ENCODE measurements around the gene MYH11.
A peak's percentile ranks its signal among the peaks of the same experiment; 100 is the strongest.

The MYH11 gene

DNA sequence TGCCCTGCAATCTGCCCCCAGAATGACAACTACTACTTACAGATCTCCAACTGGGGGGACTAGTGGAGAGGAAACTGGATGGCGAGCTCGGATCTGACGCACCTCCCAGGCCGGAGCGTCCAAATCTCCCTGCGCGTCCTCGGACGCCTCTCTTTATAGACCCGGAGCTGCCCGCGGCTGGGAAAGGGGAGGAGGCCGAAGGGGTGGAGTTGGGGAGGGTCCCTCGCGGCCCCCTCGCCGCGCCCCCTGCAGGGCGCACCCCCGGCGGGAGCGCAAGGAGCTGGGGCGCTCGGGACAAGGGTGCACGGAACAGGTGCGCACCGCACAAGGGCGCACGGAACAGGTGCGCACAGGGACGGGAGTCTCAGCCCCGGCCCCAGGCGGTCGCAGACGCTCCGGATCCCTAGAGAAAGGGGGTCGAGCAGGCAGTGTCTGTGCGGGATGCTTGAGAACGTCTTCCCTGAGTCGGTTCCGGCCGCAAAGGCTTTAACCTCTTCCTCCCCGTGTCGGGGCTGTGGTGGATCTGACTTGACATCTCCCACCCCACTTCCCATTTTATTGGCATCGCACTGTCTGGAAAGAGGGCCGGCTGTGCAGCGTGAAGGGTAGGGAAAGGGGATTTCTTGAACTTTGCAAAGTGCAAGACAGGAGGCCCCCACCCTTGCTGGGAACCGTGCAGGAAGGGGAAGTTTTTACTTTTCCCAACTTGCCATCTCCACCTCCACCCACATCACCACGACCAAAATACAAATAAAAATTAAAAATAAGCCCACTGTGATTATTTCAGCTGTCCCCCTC, at the start of gene MYH11:
Gene MYH11 (minus strand): TSS at position 128 of the 798 bp plus-strand sequence. CDS start 18,776 bp downstream, outside the sequence.
- no peak for DNase-seq

DNA sequence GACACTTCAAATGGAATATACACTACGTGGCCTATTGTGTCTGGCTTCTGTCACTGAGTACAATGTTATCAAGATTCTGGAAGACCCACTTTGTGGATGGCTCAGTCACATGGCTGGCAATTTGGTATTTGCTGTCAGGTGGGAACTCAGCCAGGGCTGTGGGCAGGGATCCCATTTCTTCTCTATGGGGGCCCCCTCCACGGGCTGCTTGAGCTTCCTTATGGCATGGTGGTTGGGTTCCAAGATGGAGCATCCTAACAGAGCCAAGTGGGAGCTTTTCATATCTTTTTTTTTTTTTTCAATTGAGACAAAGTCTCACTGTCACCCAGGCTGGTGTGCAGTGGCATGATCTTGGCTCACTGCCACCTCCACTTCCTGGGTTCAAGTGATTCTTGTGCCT, 49.6 kb upstream of the MYH11 start:
- DNase-seq: no peak

DNA sequence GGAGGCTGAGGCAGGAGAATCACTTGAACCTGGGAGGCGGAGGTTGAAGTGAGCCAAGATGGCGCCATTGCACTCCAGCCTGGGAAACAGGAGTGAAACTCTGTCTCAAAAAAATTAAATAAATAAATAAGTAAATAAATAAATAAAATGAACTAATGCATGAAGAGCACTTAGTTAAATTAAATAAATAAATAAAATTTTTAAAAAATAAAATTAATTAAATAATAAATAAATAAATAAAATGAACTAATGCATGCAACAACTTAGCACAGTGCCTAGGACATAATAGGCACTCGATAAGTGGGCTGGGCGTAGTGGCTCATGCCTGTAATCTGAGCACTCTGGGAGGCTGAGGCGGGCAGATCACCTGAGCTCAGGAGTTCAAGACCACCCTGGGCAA, 47.1 kb upstream of the MYH11 start:
- no peak for DNase-seq

DNA sequence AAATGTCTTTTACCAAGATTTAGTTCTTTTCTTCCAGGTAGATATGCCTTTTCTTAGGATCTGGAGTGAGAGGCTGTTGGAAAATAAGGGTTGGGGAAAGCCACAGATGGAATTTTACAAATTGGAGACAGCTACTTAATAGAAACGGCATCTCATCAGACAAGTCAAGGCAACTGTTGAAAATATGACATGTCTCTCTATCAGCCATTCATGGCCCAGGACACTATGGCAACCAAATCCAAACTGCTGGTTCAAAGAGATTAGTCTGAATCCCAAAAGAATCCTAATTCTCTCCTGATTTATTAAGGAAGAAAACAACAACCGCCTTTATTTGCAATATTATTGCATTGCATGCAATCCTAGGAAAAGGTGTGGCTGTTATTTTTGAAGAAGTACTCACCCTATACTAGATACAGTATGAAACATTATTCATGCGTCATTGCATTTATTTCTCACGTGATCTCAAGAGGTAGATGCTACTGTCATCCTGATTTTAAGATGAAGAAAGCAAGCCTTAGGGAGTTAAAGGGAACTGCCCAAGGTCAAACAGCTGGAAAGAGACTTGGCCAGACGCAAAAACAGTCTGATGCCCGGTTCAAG, 44.2 kb upstream of the MYH11 start:
- no peak for DNase-seq

DNA sequence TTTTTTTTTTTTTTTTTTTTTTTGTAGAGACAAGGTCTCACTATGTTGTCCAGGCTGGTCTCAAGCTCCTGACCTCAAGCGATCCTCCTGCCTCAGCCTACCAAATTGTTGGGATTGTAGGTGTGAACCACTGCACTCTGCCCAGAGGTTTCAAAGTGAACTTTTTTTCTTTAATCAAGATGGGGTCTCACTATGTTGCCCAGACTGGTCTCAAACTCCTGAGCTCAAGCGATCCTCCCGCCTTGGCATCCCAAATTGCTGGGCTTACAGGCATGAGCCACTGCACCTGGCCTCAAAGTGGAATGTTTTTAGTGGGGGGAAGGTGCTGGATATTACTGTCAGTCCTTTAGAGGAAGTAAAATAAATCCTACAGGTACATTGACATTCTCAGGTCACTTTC, 43.5 kb upstream of the MYH11 start:
- no peak for DNase-seq

DNA sequence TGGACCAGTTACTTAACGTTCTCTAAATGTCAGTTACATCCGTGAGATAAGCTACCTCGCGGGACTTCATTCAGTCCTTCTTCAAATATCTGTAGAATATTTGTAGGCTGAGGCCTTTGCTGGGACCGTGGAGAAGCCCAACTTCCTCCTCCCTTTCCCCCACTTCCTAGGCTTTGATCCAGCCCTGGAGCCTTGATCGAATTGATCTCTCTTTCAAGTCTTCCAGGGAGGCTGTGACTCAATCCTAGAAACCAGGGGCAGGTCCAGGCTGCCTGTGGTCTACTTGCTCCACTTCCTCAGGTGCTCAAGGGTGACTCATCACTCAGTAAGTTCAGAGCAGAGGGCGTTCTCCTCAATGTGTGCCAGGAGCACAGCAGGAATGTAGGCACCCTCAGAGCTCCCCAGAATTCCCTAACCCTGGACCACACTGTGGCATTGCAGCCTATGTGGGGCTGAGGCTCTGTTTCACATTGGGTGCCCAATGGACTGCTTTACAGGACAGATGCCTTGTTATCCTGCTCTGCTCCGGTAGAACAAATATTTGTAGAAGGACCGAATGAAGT, 42.8 kb upstream of the MYH11 start:
- DNase-seq: peak; percentile 99

DNA sequence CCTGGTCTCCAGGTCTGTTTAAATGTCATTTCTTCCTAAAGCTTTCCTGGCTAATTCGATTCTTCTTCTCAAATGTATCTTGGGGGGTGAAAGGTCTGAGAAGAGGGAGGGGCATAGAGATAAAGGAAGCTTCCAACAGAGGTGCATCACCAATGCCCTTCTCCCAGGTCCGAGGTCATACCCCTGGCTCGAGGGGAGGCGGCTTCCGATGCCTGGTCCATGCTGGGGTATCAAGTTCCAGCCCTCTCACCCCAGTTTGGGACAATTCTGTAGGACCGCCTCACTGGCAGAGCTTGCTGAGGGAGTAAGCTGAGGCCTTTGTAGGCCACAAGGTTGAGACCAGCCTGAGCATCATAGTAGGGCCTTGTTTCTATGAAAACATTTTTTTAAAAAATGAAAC, 41.8 kb upstream of the MYH11 start:
- no peak for DNase-seq

DNA sequence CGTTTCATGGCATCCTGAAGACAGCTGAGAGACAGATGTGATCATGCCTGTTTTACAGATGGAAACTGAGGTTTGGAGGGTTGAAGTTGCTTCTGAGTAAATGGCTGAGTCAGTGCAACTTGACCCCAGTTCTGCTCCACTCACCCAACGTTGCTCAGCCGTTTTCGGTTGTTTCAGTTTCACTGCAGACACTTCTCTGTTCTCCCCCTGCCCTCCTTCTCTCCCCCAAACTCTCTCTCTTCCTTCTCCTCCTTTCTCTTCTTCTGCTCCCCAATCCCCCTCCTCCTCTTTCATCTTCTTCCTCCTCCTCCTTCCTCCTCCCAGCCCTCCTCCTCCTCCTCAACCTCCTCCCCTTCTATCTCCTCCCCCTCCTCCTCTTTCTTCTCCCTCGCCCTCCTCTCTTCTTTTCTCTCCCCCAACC, 41.0 kb upstream of the MYH11 start:
- DNase-seq: no peak

DNA sequence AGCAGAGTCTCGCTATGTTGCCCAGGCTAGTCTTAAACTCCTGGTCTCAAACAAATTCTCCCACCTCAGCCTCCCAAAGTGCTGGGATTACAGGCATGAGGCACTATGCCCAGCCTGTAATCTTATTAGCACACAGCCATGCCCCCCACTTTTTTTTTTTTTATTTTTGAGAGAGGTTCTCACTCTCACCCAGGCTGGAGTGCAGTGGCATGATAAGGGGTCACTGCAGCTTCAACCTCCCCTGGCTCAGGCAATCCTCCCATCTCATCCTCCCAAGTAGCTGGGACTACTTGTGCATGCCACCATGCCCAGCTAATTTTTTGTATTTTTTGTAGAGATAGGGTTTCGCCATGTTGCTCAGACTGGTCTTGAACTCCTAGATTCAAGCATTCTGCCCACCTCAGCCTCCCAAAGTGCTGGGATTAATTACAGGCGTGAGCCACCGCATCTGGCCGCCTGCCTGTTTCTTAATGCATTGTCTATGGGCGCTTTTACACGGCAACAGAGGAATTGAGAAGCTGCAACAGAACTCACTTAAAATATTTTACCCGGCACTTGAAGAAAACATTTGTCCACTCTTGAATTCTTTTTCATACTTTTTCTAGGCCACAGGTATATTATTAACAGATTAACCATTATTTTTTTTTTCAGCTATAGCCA, 40.4 kb upstream of the MYH11 start:
- DNase-seq: no peak

DNA sequence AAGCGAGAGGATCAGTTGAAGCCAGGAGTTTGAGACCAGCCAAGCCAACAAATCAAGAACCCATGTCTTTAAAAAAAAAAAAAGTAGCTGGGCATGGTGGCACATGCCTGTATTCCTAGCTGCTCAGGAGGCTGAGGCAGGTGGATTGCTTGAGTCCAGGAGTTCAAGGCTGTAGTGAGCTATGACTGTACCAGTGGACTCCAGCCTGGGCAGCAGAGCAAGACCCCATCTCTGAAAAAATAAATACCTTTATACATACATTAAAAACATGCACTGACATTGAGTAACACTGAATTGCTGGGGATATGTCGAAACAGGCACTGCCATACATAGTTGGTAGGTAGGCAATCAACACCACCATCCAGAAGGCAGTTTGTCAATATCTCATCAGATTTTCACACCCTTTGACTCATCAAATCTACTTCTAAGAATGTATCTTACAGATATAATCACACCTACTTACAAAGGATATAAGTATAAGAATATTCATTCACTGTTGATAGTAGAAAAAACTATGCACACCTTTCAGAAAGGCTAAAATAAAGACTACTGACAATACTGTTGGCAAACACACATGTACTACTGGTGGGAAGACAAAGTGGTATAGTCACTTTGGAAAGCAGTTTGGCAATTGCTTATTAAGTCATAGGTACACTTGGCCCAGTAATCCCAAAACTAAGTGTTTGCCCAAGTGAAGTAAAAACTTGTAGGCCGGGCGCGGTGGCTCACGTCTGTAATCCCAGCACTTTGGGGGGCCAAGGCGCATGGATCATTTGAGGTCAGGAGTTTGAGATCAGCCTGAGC, 37.9 kb upstream of the MYH11 start:
- no peak for DNase-seq

DNA sequence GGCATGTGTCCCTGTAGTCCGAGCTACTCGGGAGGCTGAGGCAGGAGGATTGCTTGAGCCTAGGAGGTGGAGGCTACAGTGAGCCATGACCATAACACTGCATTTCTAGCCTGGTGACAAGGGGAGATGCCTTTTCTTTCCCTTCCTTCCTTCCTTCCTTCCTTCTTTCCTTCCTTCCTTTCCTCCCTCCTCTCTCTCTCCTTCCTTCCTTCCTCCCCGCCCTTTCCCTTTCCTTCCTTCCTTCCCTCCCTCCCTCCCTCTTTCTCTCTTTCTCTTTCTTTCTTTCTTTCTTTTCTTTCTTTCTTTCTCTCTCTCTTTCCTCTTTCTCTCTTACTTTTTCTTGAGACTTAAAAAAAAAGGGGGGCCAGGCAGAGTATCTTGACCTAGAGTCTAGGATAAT, 34.7 kb upstream of the MYH11 start:
- DNase-seq: no peak

DNA sequence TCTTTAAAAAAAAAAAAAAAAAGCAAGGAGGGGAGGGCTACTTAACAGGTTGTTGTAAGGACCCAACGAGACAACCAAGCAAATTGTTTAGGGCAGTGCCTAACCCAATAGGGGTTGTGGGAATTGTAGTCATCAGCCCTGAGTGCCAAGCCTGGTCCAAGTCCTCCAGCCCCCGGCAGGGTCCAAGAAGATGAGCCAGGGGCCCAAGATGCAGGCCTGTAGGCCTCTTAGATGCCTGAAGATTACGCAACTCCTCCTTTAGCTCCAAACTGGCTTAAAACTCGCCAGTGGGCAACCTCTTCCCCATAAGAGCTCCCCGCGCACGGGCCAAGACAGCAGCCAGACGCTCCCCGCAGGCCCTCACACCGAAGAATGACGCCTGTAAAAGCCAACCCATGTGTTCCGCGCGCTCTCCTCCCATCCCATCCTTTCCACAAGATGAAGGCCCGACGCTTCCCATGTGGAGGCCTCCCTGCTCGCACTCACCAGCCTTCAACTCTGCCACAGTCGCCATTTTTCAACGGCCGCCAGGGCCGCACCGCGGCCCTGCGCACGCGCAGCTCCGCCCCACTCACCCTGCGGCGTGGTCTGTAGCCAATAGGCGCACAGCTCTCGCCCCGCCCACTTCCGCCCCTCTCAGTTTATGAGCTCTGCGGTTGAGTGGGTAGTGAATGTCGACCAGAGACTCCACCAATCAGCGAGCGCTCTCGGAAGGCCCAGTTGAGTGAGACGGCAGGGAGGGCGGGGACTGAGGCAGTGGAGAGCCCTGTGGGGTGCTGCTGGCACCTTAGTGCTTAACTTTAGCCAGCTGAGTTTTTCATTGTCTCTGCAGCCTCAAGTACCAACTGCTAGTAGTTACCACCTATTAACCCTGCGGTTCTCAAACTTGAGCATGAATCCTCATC, 31.5 kb upstream of the MYH11 start, which contains the start of gene CEP20:
Gene CEP20 (minus strand): TSS at position 532 of the 905 bp plus-strand sequence. CDS start 18 bp downstream, at position 514.
- peak; percentile 98 for DNase-seq

DNA sequence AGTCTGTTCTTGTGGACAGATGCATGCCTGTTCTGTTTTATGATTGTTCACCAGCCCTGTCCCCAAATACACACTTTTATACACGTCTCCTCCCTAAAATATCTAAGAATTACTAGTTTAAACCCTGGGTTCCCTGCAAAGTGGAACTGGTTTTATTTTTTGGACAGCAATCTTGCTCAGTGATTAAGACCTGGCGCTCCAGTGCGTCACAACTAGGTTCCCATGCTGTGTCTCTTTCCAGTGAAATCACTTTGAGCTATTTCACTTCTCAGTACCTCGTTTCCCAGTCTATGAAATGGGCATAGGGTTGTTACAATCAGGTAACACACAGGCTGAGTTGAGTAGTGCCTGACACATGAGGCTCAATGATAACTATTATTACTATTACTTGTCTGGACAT, 30.5 kb upstream of the MYH11 start:
- DNase-seq: no peak

DNA sequence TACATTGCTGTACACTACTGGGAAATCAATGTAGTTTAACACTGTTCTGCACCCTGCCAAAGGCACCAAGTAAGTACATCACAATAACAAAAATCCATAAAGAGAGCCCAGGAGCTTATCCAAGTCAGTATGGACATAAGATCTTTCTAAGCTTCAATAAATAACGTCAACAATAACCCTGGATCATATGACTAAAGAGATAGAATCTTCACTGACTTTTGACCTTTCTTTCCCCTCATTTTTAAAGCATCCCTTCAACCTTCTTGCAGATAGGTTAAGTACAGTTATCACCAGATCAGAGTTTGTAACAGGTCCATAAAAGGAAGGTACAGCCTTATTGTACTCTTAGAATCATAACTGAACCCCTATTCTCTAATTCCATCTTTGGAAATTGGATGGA, 29.2 kb upstream of the MYH11 start:
- DNase-seq: no peak

DNA sequence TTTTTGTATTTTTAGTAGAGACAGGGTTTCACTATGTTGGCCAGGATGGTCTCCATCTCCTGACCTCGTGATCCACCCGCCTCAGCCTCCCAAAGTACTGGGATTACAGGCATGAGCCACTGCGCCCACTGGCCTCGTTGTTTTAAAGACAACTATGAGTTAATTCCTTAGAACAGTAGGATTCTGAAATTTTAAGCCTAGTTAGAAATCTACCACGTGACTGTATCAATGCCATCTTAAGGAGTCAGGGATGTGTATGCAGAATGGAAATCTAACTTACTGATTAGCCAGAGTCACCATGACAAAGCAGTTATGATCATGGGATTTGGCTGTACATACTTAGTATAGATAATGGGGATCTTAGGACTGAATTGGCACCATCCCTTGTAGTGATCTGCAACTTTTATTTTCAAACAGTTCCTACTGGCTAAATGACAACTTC, 28.8 kb upstream of the MYH11 start:
- no peak for DNase-seq

DNA sequence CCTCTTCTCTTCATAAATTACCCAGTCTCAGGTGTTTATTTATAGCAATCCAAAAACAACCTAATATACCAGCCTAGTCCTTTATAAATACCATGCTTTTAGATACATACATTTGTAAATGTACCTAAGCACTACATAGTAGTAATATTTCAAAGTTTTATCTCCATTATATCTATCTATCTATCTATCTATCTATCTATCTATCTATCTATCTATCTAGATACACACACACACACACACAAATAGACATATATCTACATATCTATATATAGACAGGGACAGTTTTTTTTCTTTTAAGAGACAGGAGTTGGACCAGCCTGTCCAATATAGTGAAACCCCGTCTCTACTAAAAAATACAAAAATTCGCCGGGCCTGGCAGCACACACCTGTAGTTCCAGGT, 25.7 kb upstream of the MYH11 start:
- no peak for DNase-seq

DNA sequence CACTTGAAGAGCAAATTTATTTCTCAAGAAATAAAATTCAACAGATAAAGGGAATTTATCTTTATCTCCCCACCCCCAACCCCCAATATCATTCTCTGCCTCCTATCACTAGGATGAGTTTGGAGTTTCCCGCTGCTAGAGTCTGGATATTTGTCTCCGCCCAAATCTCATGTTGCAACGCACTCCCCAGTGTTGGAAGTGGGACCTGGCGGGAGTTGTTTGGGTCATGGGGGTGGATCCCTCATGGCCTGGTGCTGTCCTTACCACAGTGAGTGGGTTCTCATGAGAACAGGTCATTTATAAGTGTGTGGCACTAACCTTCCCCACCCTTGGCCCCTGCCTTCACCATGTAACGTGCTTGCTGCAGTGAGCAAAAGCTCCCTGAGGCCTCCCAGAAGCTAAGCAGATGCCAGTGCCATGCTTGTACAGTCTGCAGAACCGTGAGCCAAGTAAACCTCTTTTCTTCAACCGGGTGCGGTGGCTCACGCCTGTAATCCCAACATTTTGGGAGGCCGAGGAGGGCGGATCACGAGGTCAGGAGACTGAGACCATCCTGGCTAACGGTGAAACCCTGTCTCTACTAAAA, 25.1 kb upstream of the MYH11 start:
- DNase-seq: no peak

DNA sequence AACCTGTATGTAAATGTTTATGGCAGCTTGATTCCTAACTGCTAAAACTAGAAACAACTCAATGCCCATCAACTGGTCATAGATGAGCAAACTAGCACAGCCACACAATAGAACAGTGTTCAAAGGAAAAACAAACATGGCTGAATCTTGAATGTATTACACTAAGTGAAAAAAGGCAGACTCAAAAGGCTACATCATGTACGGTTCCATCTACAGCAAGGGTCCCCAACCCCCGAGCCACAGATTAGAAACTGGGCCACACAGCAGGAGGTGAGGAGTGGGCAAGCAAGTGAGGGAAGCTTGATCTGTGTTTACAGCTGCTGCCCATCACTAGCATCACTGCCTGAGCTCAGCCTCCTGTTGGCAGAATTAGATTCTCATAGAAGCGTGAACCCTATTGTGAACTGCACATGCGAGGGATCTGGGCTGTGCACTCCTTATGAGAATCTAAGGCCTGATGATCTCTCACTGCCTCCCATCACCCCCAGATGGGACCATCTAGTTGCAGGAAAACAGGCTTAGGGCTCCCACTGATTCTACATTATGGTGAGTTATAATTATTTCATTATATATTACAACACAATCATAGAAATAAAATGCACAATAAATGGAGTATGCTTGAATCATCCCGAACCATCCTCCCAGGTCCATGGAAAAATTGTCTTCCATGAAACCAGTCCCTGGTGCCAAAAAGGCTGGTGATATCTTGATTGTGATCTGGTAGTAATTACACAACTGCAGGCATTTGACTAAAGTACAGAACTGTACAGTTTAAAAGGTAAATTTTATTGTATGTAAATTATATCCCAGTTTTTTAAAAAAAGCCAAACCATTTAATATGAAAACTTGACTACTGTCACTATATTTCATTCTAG, 23.8 kb upstream of the MYH11 start:
- DNase-seq: no peak

DNA sequence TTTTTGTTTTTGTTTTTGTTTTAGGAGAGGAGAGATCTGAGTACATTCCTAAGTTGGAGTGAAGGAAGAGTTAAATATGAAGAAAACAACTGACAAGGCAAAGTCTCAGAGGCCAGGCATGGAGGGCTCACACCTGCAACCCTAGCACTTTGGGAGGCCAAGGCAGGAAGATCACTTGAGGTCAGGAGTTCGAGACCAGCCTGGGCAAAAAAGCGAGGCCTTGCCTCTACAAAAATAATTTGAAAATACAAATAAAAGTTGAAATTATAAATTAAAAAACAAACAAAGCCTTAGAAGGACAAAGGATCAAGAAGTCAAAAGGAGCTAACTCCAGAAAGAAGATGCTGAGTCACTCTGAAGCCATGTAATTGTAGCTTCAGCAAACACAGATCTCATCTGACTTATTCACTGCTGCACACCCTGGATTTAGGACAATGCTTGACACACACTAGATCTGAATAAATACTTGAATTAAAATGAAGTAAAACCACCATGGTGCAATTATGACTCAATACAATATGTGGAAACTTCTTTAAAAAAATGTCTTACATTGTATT, 22.5 kb upstream of the MYH11 start:
- DNase-seq: peak; percentile 29

DNA sequence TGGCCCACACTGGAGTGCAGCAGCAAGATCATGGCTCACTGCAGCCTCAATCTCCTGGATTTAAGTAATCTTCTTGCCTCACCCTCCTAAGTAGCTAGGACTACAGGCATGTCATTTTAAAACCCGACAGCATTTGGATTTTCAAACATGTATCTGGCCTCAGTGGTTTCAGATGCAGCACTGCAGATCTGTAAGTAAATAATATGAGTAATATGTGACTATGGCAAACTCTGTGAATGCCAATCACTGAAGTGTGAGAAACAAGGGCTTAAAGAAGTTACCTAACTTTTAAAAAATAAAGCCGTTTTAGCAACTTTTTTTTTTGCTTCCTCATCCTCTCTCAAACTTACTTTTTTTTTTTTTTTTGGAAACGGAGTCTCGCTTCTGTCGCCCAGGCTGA, 19.7 kb upstream of the MYH11 start:
- no peak for DNase-seq
